ENCODE results near the gene FRK. TPM values are rescaled to one million over a fixed set of nuclear protein-coding genes. Genes with fewer than 3 reads are reported as not detected.
"Not testable (repeated sequence)": the region's sequence is repeated elsewhere in the genome, so short reads cannot be mapped to it uniquely, and the experiment has no call there.

Gene FRK
- total RNA-seq, 4 donors from 2014 or later: 0.24 to 1.9 (median 1.5) TPM

DNA sequence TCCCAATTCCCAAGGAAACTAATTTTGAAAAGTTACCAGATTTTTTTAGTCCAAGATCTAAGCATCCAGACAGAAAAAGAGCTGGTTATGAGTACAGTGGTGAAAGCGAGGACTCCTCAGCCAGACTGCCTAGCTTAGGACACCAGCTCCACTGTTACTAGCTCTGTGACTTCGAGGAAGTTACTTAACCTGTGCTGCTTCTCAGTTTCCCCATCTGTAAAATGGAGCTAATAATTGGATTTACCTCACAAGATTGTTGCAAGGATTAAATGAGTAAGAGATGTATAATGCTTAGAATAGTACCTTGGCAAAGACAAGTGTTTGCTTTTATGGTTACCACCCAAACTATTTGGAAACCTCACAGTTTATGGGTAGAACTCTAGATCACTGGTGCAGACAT, 41.1 kb upstream of the FRK start:
- no peak for ATAC-seq (ENCODE audit: low FRiP score)
- DNase-seq (ENCODE audit: low spot score): no peak
- TF ChIP-seq, protein P1, sequence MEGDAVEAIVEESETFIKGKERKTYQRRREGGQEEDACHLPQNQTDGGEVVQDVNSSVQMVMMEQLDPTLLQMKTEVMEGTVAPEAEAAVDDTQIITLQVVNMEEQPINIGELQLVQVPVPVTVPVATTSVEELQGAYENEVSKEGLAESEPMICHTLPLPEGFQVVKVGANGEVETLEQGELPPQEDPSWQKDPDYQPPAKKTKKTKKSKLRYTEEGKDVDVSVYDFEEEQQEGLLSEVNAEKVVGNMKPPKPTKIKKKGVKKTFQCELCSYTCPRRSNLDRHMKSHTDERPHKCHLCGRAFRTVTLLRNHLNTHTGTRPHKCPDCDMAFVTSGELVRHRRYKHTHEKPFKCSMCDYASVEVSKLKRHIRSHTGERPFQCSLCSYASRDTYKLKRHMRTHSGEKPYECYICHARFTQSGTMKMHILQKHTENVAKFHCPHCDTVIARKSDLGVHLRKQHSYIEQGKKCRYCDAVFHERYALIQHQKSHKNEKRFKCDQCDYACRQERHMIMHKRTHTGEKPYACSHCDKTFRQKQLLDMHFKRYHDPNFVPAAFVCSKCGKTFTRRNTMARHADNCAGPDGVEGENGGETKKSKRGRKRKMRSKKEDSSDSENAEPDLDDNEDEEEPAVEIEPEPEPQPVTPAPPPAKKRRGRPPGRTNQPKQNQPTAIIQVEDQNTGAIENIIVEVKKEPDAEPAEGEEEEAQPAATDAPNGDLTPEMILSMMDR (IDR thresholded peaks at IDR 0.05): no peak

DNA sequence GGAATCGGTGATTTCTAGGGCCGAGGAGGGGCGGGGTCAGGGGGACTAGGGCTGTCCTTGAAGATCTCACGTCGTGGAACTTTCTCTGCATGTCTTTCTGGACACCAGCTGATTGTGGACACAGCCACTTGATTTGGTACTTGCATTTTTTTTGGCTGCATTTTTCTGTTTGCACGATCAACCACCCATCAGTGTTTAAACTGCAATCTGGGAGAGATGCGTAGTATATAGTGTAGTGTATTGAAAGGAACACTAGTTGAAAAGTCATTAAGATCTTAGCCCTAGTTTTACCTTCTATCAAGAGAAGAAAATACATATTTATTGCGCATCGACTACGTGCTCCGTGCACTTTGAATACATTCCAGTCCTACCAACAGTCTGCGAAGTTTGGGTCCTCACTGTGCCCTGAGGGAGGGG, 40.6 kb upstream of the FRK start:
- TF ChIP-seq, protein P1 (IDR thresholded peaks at IDR 0.05): no peak
- ATAC-seq (ENCODE audit: low FRiP score) (no peak), DNase-seq (ENCODE audit: low spot score) (peak; percentile 35)

DNA sequence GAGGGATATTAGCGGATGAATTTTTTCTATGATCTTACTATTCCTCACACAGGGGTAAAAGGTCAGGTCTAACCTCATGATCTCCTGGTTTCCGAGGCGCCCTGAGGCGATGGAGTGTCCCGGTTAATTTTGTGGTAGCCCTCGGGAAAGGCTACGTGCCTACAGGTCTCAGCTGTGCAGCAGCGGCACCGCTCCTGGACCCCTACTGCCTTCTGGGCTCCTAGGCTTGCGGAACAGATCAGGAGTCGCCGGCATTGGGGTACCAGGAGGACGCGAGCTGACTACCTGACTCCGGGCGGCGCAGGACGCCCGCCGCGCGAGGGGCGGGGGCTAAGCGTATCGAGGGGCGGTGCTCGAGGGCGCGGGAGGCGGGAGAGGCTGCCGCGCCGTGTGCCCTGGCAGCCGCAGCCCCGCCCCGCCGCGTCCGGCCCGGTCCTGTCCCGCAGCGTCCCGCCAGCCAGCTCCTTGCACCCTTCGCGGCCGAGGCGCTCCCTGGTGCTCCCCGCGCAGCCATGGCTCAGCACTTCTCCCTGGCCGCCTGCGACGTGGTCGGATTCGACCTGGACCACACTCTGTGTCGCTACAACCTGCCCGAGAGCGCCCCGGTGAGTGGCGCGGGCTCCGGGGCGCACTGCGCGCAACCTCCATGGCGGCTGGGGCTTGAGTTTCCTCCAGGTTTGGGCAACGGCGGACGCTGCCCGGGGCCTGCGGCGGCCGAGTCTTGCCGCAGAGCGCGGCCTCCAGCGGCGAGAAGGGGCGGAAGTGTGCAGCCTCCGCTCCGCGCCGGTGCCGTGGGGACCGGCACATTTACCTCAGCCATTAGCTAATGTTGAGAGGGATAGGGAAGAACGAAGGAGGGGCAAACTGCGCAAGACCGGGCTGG, 40.0 kb upstream of the FRK start, which contains the start of gene NT5DC1:
TSS of gene NT5DC1 (plus strand) at position 435 of the 883 bp plus-strand sequence. CDS start at position 513, 78 bp downstream.
- TF ChIP-seq, protein P1 (IDR thresholded peaks at IDR 0.05): no peak
- DNase-seq (ENCODE audit: low spot score): peak; percentile 42
- peak; percentile 99 for ATAC-seq (ENCODE audit: low FRiP score)

DNA sequence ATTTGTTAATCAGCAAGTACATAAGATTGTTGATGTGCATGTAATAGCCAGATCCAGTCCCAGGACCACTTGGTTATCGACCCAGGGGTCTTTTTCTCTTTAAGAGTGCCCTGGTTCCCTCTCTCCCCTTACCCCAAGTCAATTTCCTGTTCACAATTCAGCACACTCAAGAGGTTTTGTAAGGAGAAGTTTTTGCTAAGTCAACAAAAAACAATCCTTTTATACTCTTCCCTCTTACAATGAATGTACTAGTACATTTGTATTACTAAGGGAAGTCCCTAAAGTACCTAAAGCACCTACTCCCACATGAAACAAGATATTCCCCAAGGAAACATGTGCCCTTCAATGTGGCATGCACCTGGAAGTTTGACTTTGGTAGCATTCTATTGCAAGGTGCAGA, 38.3 kb upstream of the FRK start:
- TF ChIP-seq, protein P1 (IDR thresholded peaks at IDR 0.05): no peak
- no peak for DNase-seq (ENCODE audit: low spot score)
- ATAC-seq (ENCODE audit: low FRiP score): no peak

- TF ChIP-seq, protein P1 (IDR thresholded peaks at IDR 0.05): no peak
- ATAC-seq (ENCODE audit: low FRiP score): no peak
- no peak for DNase-seq (ENCODE audit: low spot score)
These were observed 36.5 kb upstream of the FRK start for GRCh38 chr6:116096979-116097816.

DNA sequence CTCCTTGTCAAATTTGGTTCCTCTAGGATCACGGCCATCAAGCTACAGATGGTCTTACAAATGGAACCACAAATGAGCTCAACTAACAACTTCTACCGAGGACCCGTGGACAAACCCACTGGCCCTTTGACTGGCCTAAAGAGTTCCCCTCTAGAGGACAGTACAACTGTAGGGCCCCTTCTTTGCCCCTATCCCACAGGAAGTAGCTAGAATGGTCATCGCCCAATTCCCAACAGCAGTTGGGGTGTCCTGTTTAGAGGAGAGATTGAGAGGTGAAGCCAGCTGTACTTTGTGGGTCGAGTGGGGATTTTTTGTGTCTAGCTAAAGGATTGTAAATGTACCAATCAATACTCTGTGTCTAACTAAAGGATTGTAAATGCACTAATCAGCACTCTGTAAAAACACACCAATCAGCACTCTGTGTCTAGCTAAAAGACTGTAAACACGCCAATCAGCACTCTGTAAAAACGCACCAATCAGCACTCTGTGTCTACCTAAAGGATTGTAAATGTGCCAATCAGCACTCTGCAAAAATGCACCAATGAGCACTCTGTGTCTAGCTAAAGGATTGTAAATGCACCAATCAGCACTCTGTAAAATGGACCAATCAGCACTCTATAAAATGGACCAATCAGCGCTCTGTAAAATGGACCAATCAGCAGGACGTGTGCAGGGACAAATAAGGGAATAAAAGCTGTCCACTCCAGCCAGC, 35.5 kb upstream of the FRK start:
- not testable (repeated sequence) for DNase-seq (ENCODE audit: low spot score); ATAC-seq (ENCODE audit: low FRiP score)

DNA sequence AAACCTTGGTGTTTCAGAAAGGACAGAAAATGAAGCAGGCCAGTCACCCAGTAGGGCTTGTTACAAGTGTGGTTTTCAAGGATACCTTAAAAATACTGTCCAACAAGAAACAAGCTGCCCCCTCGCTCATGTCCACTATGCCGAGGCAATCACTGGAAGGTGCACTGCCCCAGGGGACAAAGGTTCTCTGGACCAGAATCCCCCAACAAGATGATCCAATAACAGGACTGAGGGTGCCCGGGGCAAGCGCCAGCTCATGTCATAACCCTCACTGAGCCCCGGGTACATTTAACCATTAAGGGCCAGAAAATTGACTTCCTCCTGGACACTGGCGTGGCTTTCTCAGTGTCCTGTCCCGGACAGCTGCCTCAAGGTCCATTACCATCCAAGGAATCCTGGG, 33.4 kb upstream of the FRK start:
- TF ChIP-seq, protein P1 (IDR thresholded peaks at IDR 0.05): no peak
- ATAC-seq (ENCODE audit: low FRiP score) (no peak), DNase-seq (ENCODE audit: low spot score) (no peak)

Data from omental fat pad (tissue), 4 donors.